Activated naive CD8-positive, alpha-beta T cell treated with anti-CD3 and anti-CD28 coated beads, Interleukin-2, amount 50 U/mL, for 24 hours (primary cell): ENCODE measurements around the gene ZMYND19.
A peak's percentile ranks its signal among the peaks of the same experiment; 100 is the strongest.
"Not testable (repeated sequence)": the region's sequence is repeated elsewhere in the genome, so short reads cannot be mapped to it uniquely, and the experiment has no call there.

ENCODE experiments used
- ATAC-seq: fragments of 150-1000 bp; cut with Tn5 transposase; one replicate; pipeline ENCODE4 v1.10.0; 2021
- DNase-seq: peaks from one replicate; pipeline ENCODE4 v3.0.0; 2021
- H3K27ac Mint-ChIP-seq: one replicate; pipeline ENCODE4 v1.8.0; 2021; ENCODE audit warnings: mild to moderate bottlenecking, mixed read lengths
- H3K27me3 Mint-ChIP-seq: one replicate; pipeline ENCODE4 v1.8.0; 2021; ENCODE audit warnings: mixed read lengths
- H3K36me3 Mint-ChIP-seq: one replicate; pipeline ENCODE4 v1.8.0; 2021; ENCODE audit warnings: low read depth, mixed read lengths
- H3K4me1 Mint-ChIP-seq: one replicate; pipeline ENCODE4 v1.8.0; 2021; ENCODE audit warnings: mixed read lengths
- H3K4me3 Mint-ChIP-seq: one replicate; pipeline ENCODE4 v1.8.0; 2021; ENCODE audit warnings: mild to moderate bottlenecking, moderate library complexity, mixed read lengths
- H3K9me3 Mint-ChIP-seq: one replicate; pipeline ENCODE4 v1.8.0; 2021; ENCODE audit warnings: mixed read lengths

The ZMYND19 gene

DNA sequence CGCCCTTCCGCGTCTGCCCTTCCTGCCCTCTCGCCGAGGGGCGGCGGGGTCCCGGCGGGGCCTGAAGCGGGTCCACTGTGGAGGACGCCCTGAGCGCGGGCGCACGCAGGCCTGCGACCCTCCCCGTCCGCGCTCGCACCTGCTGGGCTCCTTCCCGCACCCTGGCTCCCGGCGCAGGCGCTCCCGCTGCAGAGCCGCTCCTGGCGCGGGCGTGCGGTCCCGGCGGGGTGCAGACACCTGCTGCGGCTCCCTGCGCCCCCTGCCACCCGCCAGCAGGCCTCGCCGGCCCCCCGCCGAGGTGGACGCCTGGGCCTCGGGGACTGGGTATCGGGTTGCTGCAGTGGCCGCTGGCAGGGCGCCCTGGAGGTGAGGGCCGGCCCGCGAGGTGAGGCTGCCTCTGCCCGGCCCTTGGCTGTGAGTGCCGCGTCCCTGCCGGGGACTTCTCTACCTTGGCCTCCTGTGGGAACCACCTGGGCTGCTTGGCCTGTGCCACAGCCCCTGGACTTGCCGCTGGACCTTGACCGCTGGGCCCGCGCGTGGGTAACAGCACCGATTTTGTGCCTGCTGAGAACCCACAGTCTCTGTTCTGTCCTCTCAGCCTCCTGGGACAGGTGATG, 15.8 kb upstream of the ZMYND19 start:
- Mint-ChIP-seq H3K4me3 (peak overlapping the region; percentile 81), H3K27ac (peak overlapping the region; percentile 67)

DNA sequence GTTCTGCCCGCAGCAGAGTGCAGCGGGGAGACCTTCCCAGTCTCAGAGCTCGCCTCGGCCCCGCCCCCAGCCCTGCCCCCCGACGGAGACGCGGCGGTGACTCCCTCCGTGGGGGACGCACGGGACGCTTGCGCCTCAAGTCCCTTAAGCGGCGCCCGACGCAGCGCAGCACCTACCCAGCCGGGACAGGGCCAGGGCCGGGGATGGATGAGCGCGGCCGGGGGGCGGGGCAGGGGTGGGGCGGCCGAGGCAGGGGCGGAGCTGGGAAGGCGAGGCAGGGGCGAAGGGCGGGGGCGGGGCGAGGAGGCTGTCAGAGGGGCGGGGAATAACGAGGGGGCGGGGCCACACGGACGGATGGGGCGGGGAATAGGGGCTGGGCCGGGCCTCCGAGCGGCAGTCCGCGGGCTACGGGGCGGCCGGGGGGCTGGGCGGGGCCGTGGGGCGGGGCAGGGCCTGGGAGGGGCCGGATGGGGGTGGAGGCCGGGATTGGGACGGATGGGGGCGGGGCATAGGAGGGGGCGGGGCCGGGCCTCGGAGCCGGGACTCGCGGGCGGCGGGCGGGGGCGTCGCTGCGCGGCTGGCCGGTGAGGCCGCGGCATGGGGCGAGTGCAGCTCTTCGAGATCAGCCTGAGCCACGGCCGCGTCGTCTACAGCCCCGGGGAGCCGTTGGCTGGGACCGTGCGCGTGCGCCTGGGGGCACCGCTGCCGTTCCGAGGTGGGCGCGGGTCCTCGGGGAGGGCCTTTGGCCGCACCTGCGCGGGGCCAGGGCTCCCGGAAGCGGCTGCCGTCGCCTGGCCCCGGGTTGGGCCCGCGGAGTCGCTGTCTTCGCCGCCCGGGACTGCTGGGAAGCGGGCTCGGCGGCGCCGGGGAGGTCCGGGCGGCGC, 15.1 kb upstream of the ZMYND19 start, which contains the start of gene ARRDC1:
TSS of gene ARRDC1 (plus strand) at position 566 of the 884 bp plus-strand sequence. CDS start at position 598, 32 bp downstream.
- Mint-ChIP-seq H3K4me1 (peaks cover 15% of the 10 kb centered on the region), H3K27me3 (no peaks in the 10 kb centered on the region), H3K9me3 (no peaks in the 10 kb centered on the region), H3K4me3 (peak within 1 kb of the TSS; percentile 81), H3K36me3 (no peaks in the 10 kb centered on the region), H3K27ac (peak within 1 kb of the TSS; percentile 67)
- ATAC-seq = peak; percentile 94
- DNase-seq = peak; percentile 89

More for the DNA sequence above, 15.8 kb upstream of the ZMYND19 start:
- Mint-ChIP-seq H3K4me1 (peaks cover 16% of the 10 kb centered on the region), H3K9me3 (no peaks in the 10 kb centered on the region), H3K36me3 (no peaks in the 10 kb centered on the region), H3K27me3 (no peaks in the 10 kb centered on the region)
- no peak for DNase-seq
- peak; percentile 1 for ATAC-seq

DNA sequence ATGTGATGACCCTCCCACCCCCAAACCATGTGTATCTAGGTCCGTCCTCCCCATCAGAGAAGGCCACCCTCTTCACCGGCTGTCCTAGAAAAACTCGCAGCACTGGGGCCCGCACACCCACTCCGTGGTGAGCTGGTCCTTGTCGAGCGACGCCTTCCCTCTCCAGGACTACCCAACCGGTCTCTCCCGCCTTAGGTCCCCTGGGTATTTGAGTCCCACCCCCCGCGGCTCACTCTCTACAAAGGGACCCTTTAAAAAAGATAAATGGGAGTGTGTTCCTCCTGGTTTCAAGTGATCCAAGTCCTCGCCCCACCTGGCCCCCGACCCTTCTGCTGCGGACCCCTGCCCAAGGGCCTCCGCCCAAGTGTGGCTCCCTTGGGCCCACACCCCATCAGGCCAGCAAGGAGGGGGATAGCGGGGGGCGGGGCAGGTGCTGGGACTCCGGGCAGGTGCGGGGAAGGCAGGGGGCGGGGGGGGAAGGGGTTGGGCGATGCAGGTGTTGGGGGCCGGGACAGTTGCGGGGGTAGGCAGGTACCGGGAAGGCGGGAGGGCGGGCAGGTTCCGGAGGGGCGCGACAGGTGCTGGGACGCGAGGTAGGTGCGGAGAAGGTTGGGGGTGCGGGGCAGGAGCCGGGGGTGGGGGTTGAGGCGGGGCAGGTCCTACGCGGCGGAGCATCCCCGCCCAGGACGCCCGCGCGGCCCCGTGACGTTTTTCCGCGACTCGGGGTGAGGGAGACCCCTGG, 14.2 kb upstream of the ZMYND19 start:
- Mint-ChIP-seq H3K27ac (no peak overlapping the region), H3K36me3 (no peaks in the 10 kb centered on the region), H3K9me3 (no peaks in the 10 kb centered on the region), H3K4me3 (peak overlapping the region; percentile 21), H3K4me1 (peaks cover 15% of the 10 kb centered on the region), H3K27me3 (no peaks in the 10 kb centered on the region)
- no peak for ATAC-seq
- no peak for DNase-seq

DNA sequence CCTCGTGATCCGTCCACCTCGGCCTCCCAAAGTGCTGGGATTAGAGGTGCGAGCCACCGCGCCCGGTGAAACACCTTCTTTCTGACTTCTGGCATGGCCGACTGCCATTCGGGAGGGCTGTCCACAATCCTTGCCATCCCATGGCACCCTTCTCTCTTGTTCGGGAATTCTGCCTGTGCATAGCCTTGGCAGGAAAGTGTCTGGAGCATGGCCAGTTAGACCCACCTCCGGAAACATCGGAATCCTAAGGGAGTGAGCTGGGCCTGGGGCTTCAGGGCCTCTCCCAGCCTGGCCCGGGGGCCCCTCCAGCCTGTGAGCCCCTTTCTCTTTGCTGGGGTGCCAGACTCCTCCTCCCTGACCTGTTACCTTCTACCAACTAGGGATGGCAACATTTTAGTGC, 13.6 kb upstream of the ZMYND19 start:
- Mint-ChIP-seq H3K36me3 (no peaks in the 10 kb centered on the region), H3K4me1 (peaks cover 15% of the 10 kb centered on the region), H3K4me3 (peak overlapping the region; percentile 21), H3K27ac (no peak overlapping the region), H3K27me3 (no peaks in the 10 kb centered on the region), H3K9me3 (no peaks in the 10 kb centered on the region)
- DNase-seq = no peak
- no peak for ATAC-seq

DNA sequence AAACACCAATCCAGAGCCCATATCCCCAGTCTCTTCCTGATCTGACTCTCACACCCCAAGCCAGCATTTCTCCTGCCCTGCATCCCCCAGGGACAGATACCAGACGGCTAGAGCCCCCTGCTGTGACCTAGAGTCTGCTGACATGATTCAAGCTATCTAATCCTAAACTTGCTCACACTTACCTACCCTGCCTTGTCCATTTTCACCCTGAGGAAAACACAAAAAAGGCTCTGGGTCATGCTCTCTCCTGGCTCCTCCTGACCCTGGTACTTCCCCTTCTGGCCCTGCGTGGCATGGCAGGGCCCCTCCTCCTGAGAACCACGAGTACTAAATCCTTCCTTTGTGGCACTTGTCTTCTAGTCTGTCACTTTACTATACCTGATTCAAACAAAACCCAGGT, 12.3 kb upstream of the ZMYND19 start:
- no peaks in the 10 kb centered on the region for H3K9me3 Mint-ChIP-seq
- ATAC-seq = no peak
- H3K4me3 Mint-ChIP-seq = no peak overlapping the region
- no peaks in the 10 kb centered on the region for H3K36me3 Mint-ChIP-seq
- no peak overlapping the region for H3K27ac Mint-ChIP-seq
- DNase-seq = no peak
- H3K27me3 Mint-ChIP-seq = no peaks in the 10 kb centered on the region
- peaks cover 11% of the 10 kb centered on the region for H3K4me1 Mint-ChIP-seq

DNA sequence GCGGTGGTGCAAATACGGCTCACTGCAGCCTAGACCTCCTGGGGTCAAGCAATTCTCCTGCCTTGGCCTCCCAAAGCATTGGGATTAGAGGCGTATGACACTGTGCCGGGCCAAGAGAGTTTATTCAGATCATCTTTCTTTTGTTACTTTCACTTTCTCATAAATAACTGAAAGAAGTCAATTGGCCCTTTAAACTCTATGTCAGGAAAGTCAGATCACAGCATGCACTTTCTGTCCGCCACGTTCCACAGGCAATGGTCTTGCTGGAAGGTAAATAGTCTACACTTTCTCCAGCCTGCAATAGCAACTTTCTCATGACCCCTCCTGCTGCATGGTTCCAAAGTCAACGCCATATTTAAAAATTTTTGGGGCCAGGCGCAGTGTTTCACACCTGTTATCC, 8.6 kb upstream of the ZMYND19 start:
- H3K36me3 Mint-ChIP-seq = no peaks in the 10 kb centered on the region
- H3K4me1 Mint-ChIP-seq = no peaks in the 10 kb centered on the region
- H3K4me3 Mint-ChIP-seq = no peak overlapping the region
- DNase-seq (no peak), ATAC-seq (no peak)
- no peaks in the 10 kb centered on the region for H3K27me3 Mint-ChIP-seq
- H3K27ac Mint-ChIP-seq = no peak overlapping the region
- H3K9me3 Mint-ChIP-seq = no peaks in the 10 kb centered on the region

DNA sequence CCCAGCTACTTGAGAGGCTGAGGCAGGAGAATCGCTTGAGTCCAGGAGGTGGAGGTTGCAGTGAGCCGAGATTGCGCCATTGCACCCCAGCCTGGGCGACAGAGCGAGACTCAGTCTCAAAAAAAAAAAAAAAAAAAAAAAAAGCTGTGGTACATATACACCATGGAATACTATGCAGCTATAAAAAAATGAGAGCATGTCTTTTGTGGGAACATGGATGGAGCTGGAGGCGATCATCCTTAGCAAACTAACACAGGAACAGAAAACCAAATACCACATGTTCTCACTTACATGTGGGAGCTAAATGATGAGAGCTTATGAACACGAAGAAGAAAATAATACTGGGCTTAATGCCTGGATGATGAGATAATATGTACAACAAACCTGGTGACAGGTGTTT, 6.3 kb upstream of the ZMYND19 start:
- not testable (repeated sequence) for H3K4me1 Mint-ChIP-seq, H3K36me3 Mint-ChIP-seq, H3K9me3 Mint-ChIP-seq, H3K27me3 Mint-ChIP-seq, H3K27ac Mint-ChIP-seq, H3K4me3 Mint-ChIP-seq, ATAC-seq, DNase-seq

DNA sequence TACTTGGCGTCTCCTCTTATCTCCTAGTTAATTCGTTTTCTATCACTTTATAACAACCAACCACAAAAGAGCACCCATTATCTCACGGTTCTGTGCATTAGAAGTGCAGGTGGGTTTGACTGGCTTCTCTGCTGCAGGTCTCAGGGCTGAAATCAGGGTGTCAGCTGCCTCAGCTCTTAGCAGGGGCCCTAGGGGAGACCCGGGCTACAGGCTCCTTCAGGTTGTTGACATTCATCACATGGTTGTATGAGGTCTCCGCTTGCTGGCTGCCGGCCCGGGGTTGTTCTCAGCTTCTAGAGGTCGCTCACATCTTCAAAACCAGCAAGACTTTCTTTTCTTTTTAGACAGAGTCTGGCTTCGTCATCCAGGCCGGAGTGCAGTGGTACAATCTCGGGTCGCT, 2.9 kb upstream of the ZMYND19 start:
- no peak overlapping the region for H3K4me3 Mint-ChIP-seq
- no peak for DNase-seq
- H3K36me3 Mint-ChIP-seq = peaks cover 3% of the 10 kb centered on the region
- ATAC-seq = no peak
- no peak overlapping the region for H3K27ac Mint-ChIP-seq
- H3K4me1 Mint-ChIP-seq = peaks cover 18% of the 10 kb centered on the region
- H3K9me3 Mint-ChIP-seq = no peaks in the 10 kb centered on the region
- H3K27me3 Mint-ChIP-seq = no peaks in the 10 kb centered on the region

DNA sequence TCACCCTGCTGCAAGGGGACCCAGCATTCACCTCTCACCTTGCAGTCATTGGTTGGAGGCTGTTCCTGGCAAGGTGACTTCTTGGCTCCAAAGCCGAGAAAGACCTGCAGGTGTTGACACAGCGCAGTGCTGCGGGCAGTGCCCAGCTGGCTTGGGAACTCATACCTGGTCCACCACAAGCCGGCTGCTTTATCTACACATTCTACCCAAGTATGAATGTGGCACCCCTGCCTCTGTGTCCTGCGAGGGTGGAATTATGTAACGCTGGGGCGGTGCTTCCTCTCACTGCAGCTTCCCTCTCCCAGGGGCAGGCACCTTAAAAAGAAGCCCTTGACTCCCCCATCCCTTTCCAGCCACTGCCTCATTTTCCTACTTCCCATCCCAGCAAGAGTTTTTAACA, 2.5 kb upstream of the ZMYND19 start:
- Mint-ChIP-seq H3K4me1 (peaks cover 22% of the 10 kb centered on the region), H3K27ac (no peak overlapping the region), H3K27me3 (no peaks in the 10 kb centered on the region), H3K4me3 (no peak overlapping the region), H3K9me3 (no peaks in the 10 kb centered on the region), H3K36me3 (peaks cover 8% of the 10 kb centered on the region)
- no peak for ATAC-seq
- DNase-seq = no peak

DNA sequence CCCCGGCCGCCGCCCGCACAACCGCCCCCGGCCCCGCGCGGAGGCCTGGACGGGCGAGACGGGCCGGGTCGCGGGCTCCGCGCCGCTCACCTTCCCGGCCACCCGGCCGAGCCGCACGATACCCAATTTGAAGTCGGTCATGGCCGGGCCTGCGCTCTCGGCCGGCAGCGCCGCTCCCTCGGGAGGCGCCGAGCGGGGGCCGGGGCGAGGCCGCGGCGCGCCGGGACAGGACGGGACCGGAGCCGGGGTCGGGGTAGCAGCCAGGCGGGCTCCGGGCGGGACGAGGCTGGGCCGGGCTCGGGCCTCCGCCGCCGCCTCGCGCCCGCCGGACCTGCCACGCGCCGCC, 216 bp downstream of the ZMYND19 start:
- peaks cover 27% of the 10 kb centered on the region for H3K4me1 Mint-ChIP-seq
- peaks cover 23% of the 10 kb centered on the region for H3K36me3 Mint-ChIP-seq
- no peaks in the 10 kb centered on the region for H3K9me3 Mint-ChIP-seq
- H3K4me3 Mint-ChIP-seq = no peak overlapping the region
- no peak for DNase-seq
- ATAC-seq = peak; percentile 17
- H3K27me3 Mint-ChIP-seq = no peaks in the 10 kb centered on the region
- H3K27ac Mint-ChIP-seq = no peak overlapping the region

DNA sequence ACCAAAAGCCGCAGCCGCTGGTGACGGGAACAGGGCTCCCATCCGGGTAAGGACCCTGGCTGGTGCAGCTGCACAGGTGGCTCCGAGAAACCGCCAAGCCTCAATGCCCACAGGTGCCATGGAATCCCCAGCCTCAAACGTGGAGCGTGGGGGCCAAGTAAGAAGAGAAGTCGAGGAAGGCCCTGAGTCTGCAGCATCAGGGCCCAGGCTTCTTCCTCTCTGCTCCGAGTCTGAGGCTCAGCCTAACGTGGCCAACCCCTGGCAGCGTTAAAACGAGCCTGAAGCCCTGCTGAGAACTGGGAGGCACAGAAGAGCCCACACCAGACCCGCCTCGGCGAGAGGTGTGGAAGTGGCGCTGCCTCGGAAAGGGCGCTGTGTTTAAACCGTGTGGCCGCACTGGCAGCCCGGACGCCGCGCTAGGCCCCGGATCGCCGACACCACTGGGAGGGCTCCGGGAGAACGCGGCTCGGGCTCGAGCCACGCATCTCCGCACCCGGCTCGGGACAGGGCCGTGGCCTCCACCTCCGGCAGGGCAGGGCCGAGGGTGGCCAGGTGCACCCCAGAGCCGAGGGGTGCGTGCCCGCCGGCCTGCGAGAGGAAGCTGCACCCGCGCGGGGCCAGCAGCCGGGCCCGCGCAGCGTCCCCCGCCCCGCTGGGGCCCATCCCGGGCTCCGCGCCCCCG, 730 bp downstream of the ZMYND19 start:
- H3K27ac Mint-ChIP-seq = peak overlapping the region; percentile 54
- H3K36me3 Mint-ChIP-seq = peaks cover 23% of the 10 kb centered on the region
- H3K27me3 Mint-ChIP-seq = no peaks in the 10 kb centered on the region
- H3K4me1 Mint-ChIP-seq = peaks cover 27% of the 10 kb centered on the region
- no peaks in the 10 kb centered on the region for H3K9me3 Mint-ChIP-seq
- peak overlapping the region; percentile 84 for H3K4me3 Mint-ChIP-seq
- DNase-seq = peak; percentile 31
- ATAC-seq = peak; percentile 24

DNA sequence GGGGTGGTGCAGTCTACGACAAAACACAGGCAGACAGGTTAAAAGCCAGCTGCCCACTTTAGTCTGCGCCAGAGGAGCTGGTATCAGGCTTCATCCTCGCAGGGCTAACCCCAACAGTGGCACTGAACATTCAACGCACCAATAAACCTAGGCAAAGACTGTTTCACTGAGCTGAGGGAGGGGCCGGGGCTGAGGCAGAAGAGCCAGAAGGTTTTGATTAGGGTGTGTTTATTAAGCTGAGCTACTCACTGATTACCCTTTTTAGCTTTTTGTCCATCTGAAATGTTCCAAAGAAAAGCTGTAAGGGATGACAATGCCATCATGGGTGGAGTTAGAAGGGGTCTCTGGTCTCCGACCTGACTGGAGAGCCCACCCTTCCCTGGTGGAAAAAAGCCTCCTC, 1.4 kb downstream of the ZMYND19 start:
- no peak for DNase-seq
- Mint-ChIP-seq H3K4me3 (peak overlapping the region; percentile 84), H3K27me3 (no peaks in the 10 kb centered on the region), H3K27ac (no peak overlapping the region), H3K36me3 (peaks cover 23% of the 10 kb centered on the region), H3K4me1 (peaks cover 27% of the 10 kb centered on the region), H3K9me3 (no peaks in the 10 kb centered on the region)
- ATAC-seq = no peak

DNA sequence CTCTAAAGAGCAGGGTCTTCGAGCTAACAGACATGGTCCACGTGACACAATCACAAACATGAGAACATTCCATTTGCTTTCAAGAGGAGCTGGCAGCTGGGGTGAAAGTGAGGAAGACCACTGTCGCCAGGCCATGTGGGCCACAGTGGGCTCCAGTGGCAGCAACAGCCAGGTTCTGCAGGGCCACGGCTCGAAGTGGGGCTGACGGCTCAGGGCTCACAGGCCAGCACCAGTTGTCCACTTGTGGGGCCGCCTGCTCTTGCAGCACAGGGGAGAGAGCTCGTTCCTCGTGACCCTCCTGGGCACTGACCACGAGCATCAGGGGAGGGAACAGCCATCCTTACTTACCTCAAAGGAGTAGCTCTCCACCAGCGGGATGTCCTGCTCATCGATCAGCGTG, 2.0 kb downstream of the ZMYND19 start:
- Mint-ChIP-seq H3K27ac (no peak overlapping the region), H3K9me3 (no peaks in the 10 kb centered on the region), H3K27me3 (no peaks in the 10 kb centered on the region), H3K4me1 (peaks cover 27% of the 10 kb centered on the region), H3K36me3 (peaks cover 23% of the 10 kb centered on the region), H3K4me3 (peak overlapping the region; percentile 84)
- DNase-seq (no peak), ATAC-seq (no peak)

DNA sequence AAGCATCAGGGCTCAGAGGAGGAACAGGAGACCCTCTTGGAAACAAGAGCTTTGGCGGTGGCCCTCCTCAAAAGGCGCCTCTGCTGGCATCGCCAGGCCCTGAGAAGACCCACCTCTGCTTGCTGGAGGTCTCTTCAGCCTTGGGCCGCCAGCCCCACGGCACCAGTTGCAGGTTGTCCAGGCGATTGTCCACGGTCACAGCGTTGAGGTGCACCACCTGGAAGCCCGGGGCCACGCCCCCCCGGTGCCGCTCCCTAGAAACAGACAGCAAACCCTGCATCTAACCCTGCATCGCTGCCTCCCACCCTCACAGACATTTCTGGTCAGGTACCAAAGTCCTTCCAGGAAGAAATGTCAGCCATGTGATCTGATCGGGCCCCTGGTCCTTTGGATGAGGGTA, 3.5 kb downstream of the ZMYND19 start:
- no peaks in the 10 kb centered on the region for H3K9me3 Mint-ChIP-seq
- H3K27me3 Mint-ChIP-seq = no peaks in the 10 kb centered on the region
- peaks cover 24% of the 10 kb centered on the region for H3K36me3 Mint-ChIP-seq
- H3K4me1 Mint-ChIP-seq = peaks cover 27% of the 10 kb centered on the region
- no peak for DNase-seq
- no peak overlapping the region for H3K4me3 Mint-ChIP-seq
- no peak overlapping the region for H3K27ac Mint-ChIP-seq
- no peak for ATAC-seq
